ENCODE data around the gene KCNK6.
"Not testable (repeated sequence)": the region's sequence is repeated elsewhere in the genome, so short reads cannot be mapped to it uniquely, and the experiment has no call there.

Gene KCNK6

DNA sequence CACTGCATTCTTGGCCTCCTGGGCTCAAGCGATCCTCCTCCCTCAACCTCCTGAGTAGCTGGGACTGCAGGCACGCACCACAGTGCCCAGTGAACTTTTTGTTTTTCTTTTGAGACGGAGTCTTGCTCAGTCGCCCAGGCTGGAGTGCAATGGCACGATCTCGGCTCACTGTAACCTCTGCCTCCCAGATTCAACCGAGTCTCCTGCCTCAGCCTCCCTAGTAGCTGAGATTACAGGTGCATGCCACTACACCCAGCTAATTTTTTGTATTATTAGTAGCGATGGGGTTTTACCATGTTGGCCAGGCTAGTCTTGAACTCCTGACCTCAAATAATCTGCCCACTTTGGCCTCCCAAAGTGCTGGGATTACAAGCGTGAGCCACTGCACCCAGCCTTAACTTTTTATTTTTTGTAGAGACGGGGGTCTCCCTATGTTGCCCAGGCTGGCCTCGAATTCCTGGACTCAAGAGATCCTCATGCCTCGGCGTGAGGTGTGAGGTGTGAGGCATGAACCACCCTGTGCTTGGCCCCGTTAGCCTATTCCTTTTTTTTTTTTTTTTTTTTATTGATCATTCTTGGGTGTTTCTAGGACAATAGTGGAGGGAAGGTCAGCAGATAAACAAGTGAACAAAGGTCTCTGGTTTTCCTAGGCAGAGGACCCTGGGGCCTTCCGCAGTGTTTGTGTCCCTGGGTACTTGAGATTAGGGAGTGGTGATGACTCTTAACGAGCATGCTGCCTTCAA is 43.5 kb downstream of the KCNK6 start:
- not testable (repeated sequence) for DNase-seq

DNA sequence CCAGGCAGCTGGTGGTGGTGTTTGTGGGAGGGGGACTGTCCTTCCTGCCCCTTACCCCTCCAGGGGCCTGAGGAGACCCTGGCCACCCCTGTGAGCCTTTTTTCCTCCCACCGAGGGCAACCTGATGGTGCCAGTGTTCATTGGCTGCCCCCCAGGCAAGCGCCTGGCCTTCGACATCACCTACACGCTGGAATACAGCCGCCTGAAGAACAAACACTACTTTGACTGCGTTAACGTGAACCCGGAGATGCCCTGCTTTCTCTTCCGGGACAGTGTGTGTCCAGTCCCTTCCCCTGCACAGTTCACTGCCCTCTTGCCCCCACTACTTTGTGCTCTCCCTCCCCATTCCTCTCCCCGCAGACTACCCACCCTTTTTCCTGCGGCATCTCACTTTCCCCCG is 47.4 kb downstream of the KCNK6 start:
- DNase-seq = no peak

DNA sequence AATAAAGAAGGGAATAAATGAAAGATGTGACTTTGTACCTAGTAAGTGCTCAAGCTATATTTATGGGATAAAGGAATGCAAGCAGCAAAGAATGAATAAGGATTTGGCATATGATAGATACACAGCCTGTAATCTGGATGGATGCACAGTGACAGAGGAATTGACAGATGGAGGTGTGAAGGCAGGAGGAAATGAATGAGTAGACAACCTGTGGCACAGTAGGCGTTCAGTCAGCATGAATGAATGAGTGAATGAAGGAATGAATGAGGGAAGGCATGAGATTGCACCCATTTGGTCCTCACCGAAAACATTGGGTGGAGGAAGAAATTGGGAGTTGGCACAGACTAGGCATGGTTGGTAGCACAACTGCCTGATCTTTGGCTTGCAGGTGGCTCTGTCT is 49.9 kb downstream of the KCNK6 start:
- no peak for DNase-seq

DNA sequence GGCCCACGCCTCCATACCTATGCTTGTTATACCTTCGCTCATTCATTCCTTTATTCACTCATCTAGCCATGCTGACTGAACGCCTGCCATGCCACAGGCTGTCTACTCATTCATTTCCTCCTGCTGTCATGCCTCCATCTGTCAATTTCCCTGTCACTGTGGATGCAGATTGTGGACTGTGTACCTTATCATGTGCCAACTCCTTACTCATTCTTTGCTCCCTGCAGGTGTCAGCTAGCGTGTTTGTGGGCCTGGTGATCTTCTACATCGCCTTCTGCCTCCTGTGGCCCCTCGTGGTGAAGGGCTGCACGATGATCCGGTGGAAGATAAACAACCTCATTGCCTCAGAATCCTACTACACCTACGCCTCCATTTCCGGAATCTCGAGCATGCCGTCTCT is 50.7 kb downstream of the KCNK6 start:
- no peak for DNase-seq

DNA sequence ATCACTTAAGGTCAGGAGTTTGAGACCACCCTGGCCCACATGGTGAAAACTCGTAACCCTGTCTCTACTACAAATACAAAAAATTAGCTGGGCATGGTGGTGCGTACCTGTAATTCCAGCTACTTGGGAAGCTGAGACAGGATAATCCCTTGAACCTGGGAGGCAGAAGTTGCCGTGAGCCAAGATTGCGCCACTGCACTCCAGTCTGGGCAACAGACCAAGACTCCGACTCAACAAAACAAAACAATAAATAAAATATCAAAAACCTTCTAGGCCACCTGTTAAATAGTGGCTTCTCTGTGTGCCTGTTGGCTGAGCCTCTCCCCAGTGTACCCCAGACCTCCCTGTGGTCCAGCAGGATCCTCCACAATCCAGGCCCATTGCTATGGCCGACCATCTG is 51.4 kb downstream of the KCNK6 start:
- no peak for DNase-seq

DNA sequence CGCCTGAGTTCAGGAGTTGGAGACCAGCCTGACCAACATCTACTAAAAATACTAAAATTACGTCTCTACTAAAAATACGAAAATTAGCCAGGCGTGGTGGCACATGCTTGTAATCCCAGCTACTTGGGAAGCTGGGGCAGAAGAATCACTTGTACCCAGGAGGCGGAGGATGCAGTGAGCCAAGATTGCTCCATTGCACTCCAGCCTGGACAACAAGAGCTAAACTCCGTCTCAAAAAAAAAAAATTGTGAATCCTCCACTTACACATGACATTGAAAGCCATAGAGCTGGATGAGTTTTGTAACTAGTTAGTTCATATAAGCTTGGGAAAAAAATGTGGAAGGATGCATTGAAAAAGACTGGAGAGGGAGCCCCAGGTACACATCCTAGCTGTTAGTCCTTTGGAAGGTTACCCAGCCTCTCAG is 54.3 kb downstream of the KCNK6 start:
- DNase-seq = no peak

DNA sequence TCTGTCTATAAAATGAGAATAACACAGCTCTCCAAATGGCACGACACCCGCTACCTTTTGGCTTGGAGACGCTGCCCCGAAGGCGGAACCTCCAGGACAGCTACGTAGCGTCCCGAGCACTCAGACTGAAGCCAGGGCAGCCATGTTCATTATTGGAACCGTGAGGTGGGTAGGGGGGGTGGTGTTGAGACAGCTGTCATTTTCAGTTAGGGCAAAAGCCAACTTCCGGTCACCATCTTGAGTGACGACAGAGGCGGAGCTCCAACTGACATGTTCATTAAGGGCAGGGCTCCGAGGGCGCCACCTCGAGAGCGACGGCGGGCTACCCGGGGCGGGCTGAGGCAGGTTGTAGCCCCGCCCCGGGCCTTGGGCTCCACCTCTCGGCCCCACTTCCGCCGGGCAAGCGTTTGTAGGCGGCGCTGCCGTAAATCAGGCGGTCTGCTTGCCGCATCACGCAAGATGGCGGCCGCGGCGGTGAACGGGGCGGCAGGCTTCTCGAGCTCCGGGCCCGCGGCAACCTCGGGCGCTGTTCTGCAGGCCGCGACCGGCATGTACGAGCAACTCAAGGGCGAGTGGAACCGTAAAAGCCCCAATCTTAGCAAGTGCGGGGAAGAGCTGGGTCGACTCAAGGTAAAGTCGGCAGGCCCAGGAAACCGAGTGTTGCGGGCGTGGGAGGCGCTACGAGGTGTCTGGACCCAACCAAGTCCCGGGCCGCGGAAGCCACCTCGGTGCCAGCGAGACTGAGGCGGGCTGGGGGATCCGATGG is 54.9 kb downstream of the KCNK6 start, which contains the start of gene PSMD8:
TSS of gene PSMD8 (plus strand) at position 240 of the 766 bp plus-strand sequence. CDS start at position 271, 31 bp downstream.
- peak; percentile 99 for DNase-seq

DNA sequence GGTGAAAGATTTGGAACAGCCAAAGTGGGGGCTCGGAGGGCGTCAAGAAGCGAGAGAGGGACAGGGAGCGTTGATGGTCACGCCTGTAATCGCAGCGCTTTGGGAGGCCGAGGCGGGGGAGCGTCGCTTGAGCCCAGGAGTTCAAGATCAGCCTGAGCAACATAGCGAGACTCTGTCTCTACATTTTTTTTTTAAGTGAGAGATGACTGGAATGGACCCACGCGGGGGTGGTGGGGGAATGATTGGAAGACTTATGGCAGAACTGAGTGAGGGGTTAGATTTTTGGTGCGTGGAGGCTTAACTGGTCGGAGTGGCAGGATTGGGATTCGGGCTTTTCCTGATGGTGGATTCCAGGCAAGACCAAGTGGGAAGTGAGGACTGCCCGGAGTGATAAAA is 55.5 kb downstream of the KCNK6 start:
- DNase-seq = no peak

DNA sequence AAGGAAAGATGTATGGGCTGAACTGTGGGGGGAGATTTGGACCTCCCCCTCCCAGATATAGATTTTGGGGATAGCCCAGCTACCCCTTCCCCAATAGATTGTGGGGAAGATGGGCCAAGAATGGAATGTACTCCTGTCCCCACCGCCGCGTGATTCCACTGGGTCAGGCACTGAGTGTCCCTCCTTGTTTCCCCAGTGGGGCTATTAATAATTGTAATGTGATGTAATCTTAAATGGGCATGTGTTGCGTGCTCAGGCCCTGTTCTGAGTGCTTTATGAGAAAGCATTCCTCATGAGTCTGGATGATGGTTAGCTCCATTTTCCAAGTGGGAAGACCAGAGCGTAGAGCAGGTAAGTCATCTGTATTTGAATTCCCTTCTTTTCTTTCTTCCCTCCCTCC is 56.1 kb downstream of the KCNK6 start:
- no peak for DNase-seq

DNA sequence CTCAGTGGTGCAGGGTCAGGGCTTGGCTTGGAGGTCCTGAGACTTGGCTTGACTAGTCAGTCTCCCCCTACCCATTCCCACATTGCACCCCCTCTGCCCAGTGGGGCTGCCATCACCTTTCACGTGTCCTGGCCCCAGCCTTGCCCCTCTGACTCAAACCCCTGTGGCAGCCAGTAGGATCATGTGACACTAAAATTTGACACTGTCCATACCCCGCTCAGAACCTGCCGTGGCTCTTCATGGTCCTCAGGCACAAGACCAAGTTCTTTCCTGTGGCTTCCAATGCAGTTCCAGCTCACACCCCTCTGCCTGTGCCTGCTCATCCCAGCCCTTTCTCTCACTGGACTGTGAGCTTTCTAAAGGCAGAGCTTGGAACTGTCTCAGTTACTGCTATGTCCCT is 56.9 kb downstream of the KCNK6 start:
- DNase-seq = no peak

DNA sequence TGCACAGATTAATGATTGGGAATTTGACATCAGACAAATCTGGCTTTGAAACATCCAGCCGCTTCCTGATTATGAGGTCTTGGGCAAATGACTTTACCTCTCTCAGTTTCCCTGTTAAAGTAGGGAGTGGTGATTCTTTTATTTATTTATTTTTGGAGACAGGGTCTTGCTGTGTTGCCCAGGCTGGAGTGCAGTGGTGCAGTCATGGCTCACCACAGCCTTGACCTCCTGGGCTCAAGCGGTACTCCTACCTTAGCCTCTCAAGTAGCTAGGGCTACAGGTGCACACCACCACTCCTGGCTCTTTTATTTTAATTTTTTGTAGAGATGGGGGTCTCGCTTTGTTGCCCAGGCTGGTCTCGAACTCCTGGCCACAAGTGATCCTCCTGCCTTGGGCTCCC is 57.4 kb downstream of the KCNK6 start:
- no peak for DNase-seq

DNA sequence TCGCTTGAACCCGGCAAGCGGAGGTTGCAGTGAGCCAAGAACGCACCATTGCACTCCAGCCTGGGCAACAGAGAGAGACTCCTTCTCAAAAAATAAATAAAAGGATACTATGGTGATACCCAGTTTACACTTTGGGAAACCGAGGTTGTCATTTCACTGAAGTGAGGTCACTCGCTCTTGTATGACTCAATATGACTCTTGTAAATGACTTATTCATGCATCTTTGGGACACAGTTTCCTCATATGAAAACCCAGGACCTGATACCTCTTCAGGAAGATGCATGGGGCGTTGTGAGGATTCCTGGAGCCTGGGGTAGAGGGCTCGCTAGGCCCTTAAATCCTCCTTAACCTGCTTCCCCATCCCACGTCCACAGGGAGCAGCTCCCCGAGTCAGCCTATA is 59.2 kb downstream of the KCNK6 start:
- no peak for DNase-seq

DNA sequence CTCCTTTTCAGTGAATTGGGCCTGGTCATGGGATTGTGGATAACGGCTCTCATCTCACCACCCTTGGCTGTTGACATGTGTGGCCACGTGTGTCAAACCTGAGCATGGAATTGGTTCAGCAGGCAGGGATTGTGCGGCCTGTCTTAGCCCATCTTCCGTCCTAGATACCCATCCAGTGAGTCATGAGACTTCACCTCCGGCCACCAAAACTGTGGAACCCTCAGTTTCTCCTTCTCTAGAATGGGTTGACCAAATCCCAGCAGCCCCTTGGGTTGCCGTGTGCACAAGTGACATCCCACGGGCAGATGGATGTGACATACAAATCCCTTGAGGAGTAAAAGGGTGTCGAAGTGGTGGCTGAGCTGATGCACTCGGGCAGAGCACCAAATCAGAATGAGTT is 61.5 kb downstream of the KCNK6 start:
- DNase-seq = no peak
